CD4-positive, alpha-beta T cell (primary cell): ENCODE results near the gene TOMM40L. TPM values are rescaled to one million over a fixed set of nuclear protein-coding genes. Genes with fewer than 3 reads are reported as not detected.
A peak's percentile ranks its signal among the peaks of the same experiment; 100 is the strongest.

Experiments
- ATAC-seq: fragments of 200-7000 bp; cut with Tn5 transposase; one replicate; pipeline ENCODE4 v1.10.0; 2022; ENCODE audit warnings: mild to moderate bottlenecking; ENCODE audit not compliant: poor library complexity
- CTCF ChIA-PET: fragments of 350-600 bp; sonication (Branson Sonifier 250); formaldehyde crosslinking; loops from one replicate; lab custom pipeline; 2021; ENCODE audit warnings: antibody characterized with exemption, inconsistent platforms; lab: Charles Lee
- POLR2A ChIA-PET: fragments of 350-600 bp; sonication (Branson Sonifier 250); formaldehyde crosslinking; loops from one replicate; lab custom pipeline; 2021; ENCODE audit warnings: antibody characterized with exemption, inconsistent platforms; lab: Charles Lee
- DNase-seq, 14 experiments: peaks; one replicate each; pipeline ENCODE4 v3.0.0-alpha.2; 2013 to 2020; ENCODE audit warnings: mixed read lengths in 2 of 14
- H3K27ac ChIP-seq, 2 donors: one replicate each; pipeline versions ENCODE4 v1.5.1 to v1.7.0; 2013; ENCODE audit warnings: low read length in 2 of 2, low read depth in 1 of 2, mild to moderate bottlenecking in 1 of 2
- H3K27me3 ChIP-seq, 2 experiments: 1 replicate in 1 of 2; 2 replicates in 1 of 2; pipeline versions ENCODE4 v1.6.1 to v1.7.0; 2013; ENCODE audit warnings: low read length in 2 of 2, control low read depth in 1 of 2, mild to moderate bottlenecking in 1 of 2, moderate library complexity in 1 of 2; ENCODE audit not compliant: insufficient read depth in 2 of 2, control insufficient read depth in 1 of 2
- H3K36me3 ChIP-seq: one replicate; pipeline ENCODE4 v1.6.1; 2013; ENCODE audit warnings: low read length, control low read depth; ENCODE audit not compliant: insufficient read depth
- H3K4me1 ChIP-seq: one replicate; pipeline ENCODE4 v1.6.1; 2013; ENCODE audit warnings: low read length, control low read depth; ENCODE audit not compliant: insufficient read depth
- H3K4me3 ChIP-seq: one replicate; pipeline ENCODE4 v1.5.1; 2013; ENCODE audit warnings: mild to moderate bottlenecking, low read length, moderate library complexity
- H3K9me3 ChIP-seq, 2 experiments: 1 replicate in 1 of 2; 2 replicates in 1 of 2; pipeline versions ENCODE4 v1.6.1 to v1.7.0; 2013; ENCODE audit warnings: low read length in 2 of 2, mild to moderate bottlenecking in 2 of 2, control low read depth in 1 of 2, moderate library complexity in 1 of 2; ENCODE audit not compliant: control insufficient read depth in 1 of 2, insufficient read depth in 1 of 2
- H3K27ac Mint-ChIP-seq: one replicate; pipeline ENCODE4 v1.8.0; 2020; ENCODE audit warnings: mixed read lengths
- H3K27me3 Mint-ChIP-seq: one replicate; pipeline ENCODE4 v1.8.0; 2021; ENCODE audit warnings: mixed read lengths
- H3K36me3 Mint-ChIP-seq: one replicate; pipeline ENCODE4 v1.8.0; 2021; ENCODE audit warnings: low read depth, mixed read lengths
- H3K4me1 Mint-ChIP-seq: one replicate; pipeline ENCODE4 v1.8.0; 2021; ENCODE audit warnings: low read depth, mixed read lengths
- H3K4me3 Mint-ChIP-seq: one replicate; pipeline ENCODE4 v1.8.0; 2020; ENCODE audit warnings: mild to moderate bottlenecking, mixed read lengths
- H3K9me3 Mint-ChIP-seq: one replicate; pipeline ENCODE4 v1.8.0; 2020; ENCODE audit warnings: mixed read lengths
- intact Hi-C, 2 experiments: fragments of 100-400 bp; cut with DNase I in 1 of 2; cut with micrococcal nuclease in 1 of 2; formaldehyde crosslinking; loops; one replicate each; pipeline versions ENCODE4 v1.15.1 to v1.9.0; 2023 to 2025; cut with DNase I, micrococcal nuclease
- total RNA-seq, 174 experiments: library from RNA in 2 of 174; stranded (reverse) in 2 of 174; gene quantifications; one replicate each; pipeline ENCODE4 v1.2.3 and lab custom pipeline; 2021 to 2026
- TF ChIP-seq, protein P1 (sequence below): fragments of 200-600 bp; IDR thresholded peaks from one replicate; pipeline ENCODE4 v1.8.0; 2022; ENCODE audit warnings: antibody characterized with exemption, mild to moderate bottlenecking

TOMM40L gene
- total RNA-seq, 2 experiments from 2014 or later: 3.2 to 4.1 TPM

DNA sequence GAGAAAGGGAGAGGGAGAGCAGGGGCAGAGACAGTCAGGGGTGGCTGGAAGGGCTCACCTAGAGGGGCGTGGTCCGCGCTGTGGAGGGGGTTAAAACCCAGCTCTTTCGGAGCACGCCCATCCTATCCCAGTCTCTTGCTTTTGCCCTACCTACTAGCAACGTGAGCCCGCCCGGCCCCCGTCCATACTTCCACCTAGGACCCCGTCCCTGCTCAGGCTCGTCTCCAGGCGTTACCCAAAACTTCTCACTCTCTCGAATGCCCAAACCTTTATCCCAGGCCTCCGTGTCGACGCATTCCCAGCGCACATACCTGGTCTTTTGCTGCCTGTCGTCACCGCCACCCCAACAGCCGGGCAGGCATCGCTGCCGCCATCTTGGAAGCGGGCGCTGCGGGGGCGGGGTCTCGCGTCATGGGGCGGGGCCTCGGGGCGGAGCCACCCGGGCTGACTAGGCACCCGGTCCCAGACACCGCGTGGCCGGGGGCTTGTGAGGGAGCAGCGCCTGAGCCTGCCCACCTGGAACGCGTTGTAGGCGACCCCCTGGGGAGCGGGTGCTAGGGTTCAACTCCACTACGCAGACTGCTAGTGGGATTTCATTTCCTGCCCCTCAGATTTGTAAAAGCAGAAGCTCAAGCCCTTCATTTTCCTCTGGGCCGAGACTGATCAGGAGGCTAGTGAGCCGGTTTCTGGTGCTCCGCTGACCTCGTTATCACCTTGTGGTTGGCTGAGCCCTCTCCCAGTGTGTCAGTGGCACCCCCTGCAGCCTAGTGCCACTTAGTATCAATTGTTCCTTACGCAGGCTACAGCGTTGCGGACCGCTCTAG, 48.5 kb upstream of the TOMM40L start, which contains the start of gene B4GALT3:
Gene B4GALT3, minus strand, starts transcription at position 396 of the 824 bp plus-strand sequence. CDS start 1,447 bp downstream, outside the sequence.
- Histone ChIP-seq H3K4me3 (peak within 1 kb of the TSS; percentile 77), H3K4me1 (peaks cover 76% of the 10 kb centered on the region), H3K27ac (peak within 1 kb of the TSS; percentile 82 to 89), H3K36me3 (peaks cover 35% of the 10 kb centered on the region), H3K9me3 (no peaks in the 10 kb centered on the region), H3K27me3 (no peaks in the 10 kb centered on the region)
- ATAC-seq (peak; percentile 90), DNase-seq (peak; percentile 84 to 98 (median 93))
- peak within 1 kb of the TSS; percentile 100 for H3K4me3 Mint-ChIP-seq
- POLR2A ChIA-PET: interaction anchor here (0.8 to 3.5 kb wide), 11 partner anchors 8 to 214 kb away, joined by 3 to 31 read pairs (median 5); partner anchors contain the start of genes ARHGAP30, DEDD, NDUFS2 and PPOX
- H3K9me3 Mint-ChIP-seq: no peaks in the 10 kb centered on the region
- H3K27ac Mint-ChIP-seq: peak within 1 kb of the TSS; percentile 97
- no peaks in the 10 kb centered on the region for H3K27me3 Mint-ChIP-seq
- intact Hi-C loops: loop anchor here in 1 of 2 experiments (2.0 to 5.0 kb wide), 2 partner anchors 15 to 45 kb away; partner anchors contain the start of gene APOA2
- CTCF ChIA-PET: interaction anchor here (0.9 to 2.3 kb wide), 5 partner anchors 10 to 205 kb away, joined by 3 to 18 read pairs (median 6); partner anchors contain the start of genes PPOX and TOMM40L
- peaks cover 50% of the 10 kb centered on the region for H3K36me3 Mint-ChIP-seq
- peaks cover 72% of the 10 kb centered on the region for H3K4me1 Mint-ChIP-seq
- TF ChIP-seq, protein P1, sequence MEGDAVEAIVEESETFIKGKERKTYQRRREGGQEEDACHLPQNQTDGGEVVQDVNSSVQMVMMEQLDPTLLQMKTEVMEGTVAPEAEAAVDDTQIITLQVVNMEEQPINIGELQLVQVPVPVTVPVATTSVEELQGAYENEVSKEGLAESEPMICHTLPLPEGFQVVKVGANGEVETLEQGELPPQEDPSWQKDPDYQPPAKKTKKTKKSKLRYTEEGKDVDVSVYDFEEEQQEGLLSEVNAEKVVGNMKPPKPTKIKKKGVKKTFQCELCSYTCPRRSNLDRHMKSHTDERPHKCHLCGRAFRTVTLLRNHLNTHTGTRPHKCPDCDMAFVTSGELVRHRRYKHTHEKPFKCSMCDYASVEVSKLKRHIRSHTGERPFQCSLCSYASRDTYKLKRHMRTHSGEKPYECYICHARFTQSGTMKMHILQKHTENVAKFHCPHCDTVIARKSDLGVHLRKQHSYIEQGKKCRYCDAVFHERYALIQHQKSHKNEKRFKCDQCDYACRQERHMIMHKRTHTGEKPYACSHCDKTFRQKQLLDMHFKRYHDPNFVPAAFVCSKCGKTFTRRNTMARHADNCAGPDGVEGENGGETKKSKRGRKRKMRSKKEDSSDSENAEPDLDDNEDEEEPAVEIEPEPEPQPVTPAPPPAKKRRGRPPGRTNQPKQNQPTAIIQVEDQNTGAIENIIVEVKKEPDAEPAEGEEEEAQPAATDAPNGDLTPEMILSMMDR: no peak

DNA sequence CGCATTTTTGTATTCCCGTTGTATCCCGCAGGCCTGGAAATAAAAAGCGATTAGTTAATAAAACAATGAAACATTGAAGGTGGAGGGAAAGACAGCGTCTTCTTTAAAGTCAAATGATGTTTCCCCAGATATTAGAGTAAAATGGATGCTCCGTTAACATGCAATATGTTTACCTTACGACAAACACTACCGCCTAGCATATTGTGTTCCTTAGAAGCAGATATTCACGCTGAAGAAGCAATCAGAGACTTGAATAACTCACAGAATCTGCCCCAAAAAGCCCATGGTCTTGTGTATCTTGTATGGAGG, 48.0 kb upstream of the TOMM40L start:
- TF ChIP-seq, protein P1: no peak
- Histone ChIP-seq H3K4me3 (peak overlapping the region; percentile 77), H3K9me3 (no peaks in the 10 kb centered on the region), H3K36me3 (peaks cover 30% of the 10 kb centered on the region), H3K4me1 (peaks cover 76% of the 10 kb centered on the region), H3K27me3 (no peaks in the 10 kb centered on the region), H3K27ac (peak overlapping the region; percentile 82 to 89)
- peak overlapping the region; percentile 97 for H3K27ac Mint-ChIP-seq
- H3K27me3 Mint-ChIP-seq: no peaks in the 10 kb centered on the region
- intact Hi-C loops: loop anchor here in 1 of 2 experiments (2.0 to 5.0 kb wide), 2 partner anchors 15 to 44 kb away; partner anchors contain the start of gene APOA2
- CTCF ChIA-PET: interaction anchor here (1.9 to 2.3 kb wide), 4 partner anchors 9 to 48 kb away, joined by 4 to 18 read pairs (median 6); partner anchors contain the start of genes PPOX and TOMM40L
- POLR2A ChIA-PET: interaction anchor here (0.8 to 3.5 kb wide), 8 partner anchors 8 to 213 kb away, joined by 3 to 31 read pairs (median 10); partner anchors contain the start of genes ARHGAP30, DEDD, NDUFS2 and PPOX
- H3K9me3 Mint-ChIP-seq: no peaks in the 10 kb centered on the region
- H3K36me3 Mint-ChIP-seq: peaks cover 44% of the 10 kb centered on the region
- DNase-seq: no peak
- H3K4me1 Mint-ChIP-seq: peaks cover 73% of the 10 kb centered on the region
- peak overlapping the region; percentile 100 for H3K4me3 Mint-ChIP-seq
- no peak for ATAC-seq

DNA sequence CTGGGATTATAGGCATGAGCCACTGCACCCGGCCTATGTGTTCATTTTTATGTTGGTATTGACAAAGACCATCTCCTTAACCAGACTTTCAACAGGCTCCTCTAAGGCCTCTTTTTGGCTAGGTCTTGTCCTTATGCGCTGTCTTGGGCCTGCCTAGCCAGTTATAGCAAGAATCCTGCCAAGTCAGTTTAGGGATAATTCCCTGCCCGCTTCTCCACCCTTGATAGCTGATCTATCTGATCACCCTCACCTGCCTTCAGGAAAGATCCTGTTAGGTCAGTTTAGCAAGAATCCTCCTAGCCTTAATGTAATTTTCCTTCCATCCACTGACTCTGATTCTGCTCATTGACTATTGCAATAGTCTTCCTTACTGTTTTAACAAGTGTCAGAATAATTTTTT, 46.2 kb upstream of the TOMM40L start:
- ATAC-seq (no peak), DNase-seq (no peak)
- no peak overlapping the region for H3K4me3 ChIP-seq
- H3K4me3 Mint-ChIP-seq: peak overlapping the region; percentile 50
- intact Hi-C loops: loop anchor here in 1 of 2 experiments (5.0 kb wide), 1 partner anchor 43 kb away; the partner anchor contains the start of gene APOA2
- H3K36me3 ChIP-seq: peaks cover 13% of the 10 kb centered on the region
- no peaks in the 10 kb centered on the region for H3K27me3 ChIP-seq
- CTCF ChIA-PET: interaction anchor here (1.0 to 1.3 kb wide), 2 partner anchors 46 to 126 kb away, joined by 3 read pairs; partner anchors contain the start of gene TOMM40L
- H3K36me3 Mint-ChIP-seq: peaks cover 26% of the 10 kb centered on the region
- H3K9me3 Mint-ChIP-seq: no peaks in the 10 kb centered on the region
- H3K27ac Mint-ChIP-seq: peak overlapping the region; percentile 97
- H3K4me1 ChIP-seq: peaks cover 81% of the 10 kb centered on the region
- no peak overlapping the region for H3K27ac ChIP-seq
- H3K4me1 Mint-ChIP-seq: peaks cover 78% of the 10 kb centered on the region
- no peaks in the 10 kb centered on the region for H3K9me3 ChIP-seq
- no peaks in the 10 kb centered on the region for H3K27me3 Mint-ChIP-seq
- POLR2A ChIA-PET: interaction anchor here (0.9 to 5.2 kb wide), 3 partner anchors 14 to 46 kb away, joined by 4 to 67 read pairs (median 4); partner anchors contain the start of genes NDUFS2, PPOX and TOMM40L
- TF ChIP-seq, protein P1: no peak
